Stimulated activated CD8-positive, alpha-beta memory T cell treated with anti-CD3 and anti-CD28 coated beads, Interleukin-15, amount 100 ng/mL, for 4 hours (primary cell): ENCODE data around the gene HP1BP3.
"Not testable (repeated sequence)": the region's sequence is repeated elsewhere in the genome, so short reads cannot be mapped to it uniquely, and the experiment has no call there.

ENCODE experiments used
- DNase-seq, 2 donors: peaks; one replicate each; pipeline ENCODE4 v3.0.0-alpha.2; 2020; ENCODE audit warnings: low read depth in 2 of 2

The HP1BP3 gene, protein sequence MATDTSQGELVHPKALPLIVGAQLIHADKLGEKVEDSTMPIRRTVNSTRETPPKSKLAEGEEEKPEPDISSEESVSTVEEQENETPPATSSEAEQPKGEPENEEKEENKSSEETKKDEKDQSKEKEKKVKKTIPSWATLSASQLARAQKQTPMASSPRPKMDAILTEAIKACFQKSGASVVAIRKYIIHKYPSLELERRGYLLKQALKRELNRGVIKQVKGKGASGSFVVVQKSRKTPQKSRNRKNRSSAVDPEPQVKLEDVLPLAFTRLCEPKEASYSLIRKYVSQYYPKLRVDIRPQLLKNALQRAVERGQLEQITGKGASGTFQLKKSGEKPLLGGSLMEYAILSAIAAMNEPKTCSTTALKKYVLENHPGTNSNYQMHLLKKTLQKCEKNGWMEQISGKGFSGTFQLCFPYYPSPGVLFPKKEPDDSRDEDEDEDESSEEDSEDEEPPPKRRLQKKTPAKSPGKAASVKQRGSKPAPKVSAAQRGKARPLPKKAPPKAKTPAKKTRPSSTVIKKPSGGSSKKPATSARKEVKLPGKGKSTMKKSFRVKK

DNA sequence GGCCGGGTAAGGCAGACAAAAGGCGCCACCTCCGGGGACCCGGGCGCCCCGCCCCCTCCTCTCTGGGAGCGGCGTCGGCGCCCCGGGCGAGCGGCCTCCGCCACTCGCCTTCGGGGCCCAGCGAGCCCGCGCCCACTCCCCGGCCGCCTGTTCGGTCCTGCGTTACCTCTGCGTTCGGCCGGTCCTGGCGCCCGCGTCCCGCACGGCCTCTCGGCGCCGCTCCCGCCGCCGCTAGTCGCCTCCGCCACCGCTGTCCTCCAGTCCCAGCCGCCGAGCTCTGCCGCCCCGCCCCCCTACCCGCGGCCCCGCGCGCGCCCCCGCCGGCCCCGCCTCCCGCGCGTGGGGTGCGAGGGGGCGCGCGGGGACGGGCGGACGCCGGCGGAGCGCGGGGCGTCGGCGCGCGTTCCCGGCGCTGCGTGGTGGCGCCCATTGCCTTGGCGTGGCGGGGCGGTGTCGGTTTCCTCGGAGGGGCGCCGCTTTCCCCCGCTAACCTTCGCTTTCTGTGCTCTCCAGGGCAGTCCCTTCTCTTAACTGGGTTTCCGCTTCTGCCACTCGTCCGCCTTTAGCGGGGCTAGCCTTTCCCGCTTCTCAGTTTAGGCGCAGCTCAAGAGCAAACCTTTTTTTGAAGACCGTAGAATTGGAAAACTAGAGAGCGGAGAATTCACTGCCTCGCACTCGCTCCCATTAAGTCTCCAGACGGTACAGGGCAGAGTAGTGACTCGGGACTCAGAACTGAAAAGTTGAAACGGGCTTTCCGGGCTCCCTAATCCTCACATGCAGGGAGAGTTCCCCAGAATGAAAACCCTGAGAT, at the start of gene HP1BP3:
TSS of gene HP1BP3 (minus strand) at position 279 of the 811 bp plus-strand sequence. CDS start 6,867 bp downstream, outside the sequence.
- peak; percentile 61 to 75 for DNase-seq

DNA sequence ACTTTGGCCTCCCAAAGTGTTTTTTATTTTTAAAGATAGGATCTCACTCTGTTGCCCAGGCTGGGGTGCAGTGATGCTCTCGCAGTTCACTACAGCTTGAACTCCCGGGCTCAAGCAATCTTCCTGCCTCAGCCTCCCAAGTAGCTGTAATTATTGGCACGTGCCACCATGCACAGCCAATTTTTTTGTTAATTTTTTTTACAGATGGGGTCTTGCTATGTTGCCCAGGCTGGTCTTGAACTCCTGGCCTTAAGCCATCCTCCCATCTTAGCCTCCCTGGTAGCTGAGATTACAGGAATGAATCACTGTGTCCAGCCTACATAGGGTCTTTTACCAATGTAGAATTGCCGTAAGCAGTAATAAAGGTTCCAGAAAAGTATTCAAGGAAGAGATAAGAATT, 49.1 kb upstream of the HP1BP3 start:
- DNase-seq: no peak

DNA sequence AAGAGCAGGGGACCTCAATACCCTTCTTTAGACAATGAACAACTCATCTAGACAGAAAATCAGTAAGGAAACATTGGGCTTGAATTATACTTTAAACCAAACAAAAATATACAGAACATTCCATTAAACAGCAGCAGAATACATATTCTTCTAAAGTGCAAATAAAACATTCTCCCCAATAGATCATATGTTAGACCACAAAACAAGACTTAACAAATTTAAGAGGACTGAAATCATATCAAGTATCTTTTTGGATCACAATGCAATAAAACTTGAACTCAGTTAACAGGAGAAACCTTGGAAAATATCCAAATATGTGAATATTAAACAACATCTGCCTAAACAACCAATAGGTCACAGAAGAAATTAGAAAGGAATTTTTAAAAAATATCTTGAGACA, 47.7 kb upstream of the HP1BP3 start:
- DNase-seq: no peak

DNA sequence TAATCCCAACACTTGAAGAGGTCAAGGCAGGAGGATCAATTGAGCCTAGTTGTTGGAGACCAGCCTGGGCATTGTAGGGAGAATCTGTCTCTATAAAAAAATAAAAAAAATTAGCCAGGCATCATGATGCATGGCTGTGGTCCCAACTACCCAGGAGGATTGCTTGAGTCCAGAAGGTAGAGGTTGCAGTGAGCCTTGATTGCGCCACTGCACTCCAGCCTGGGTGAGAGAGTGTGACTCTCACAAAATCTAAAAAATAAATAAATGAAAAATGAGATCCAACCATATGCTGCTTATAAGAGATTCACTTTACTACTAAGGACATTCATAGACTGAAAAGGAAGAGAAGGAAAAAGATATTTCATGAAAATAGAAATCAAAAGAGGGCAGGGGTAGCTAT, 47.1 kb upstream of the HP1BP3 start:
- no peak for DNase-seq

DNA sequence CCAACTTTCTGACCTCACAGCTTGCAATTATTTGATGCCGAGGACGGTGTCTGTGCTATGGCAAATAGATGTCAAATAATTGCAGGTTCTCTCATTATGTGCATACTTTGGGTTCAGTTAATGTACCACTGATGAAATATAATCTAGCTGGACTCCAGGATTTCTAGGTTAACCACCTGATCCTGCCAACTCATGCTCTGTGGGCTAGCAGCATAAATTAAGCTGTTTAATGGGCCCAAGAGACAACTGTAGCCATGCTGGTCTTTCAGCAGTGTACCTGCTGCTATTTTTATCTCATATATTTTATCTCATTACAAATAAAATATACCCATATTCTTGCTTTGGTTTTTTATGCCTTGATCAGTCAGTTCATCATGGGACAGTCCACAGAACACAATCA, 43.3 kb upstream of the HP1BP3 start:
- DNase-seq: no peak

DNA sequence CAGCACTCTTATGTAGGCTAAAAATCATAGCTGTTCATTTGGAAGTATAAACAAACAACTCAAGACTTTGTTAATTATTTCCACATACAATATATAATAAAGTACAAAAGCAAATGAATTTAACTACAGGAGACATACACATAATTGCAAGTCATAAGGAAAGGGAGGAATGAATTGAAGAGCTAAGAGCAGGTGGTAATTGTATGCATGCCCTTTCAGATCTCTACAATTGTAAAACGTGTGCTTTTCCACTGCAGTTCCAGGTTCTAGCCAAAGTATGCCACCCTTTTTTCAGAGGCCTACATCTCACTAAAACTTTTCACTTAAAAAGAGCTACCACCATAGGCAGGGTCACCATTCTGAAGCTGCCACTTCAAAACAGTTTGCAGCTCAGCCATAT, 42.8 kb upstream of the HP1BP3 start:
- no peak for DNase-seq

DNA sequence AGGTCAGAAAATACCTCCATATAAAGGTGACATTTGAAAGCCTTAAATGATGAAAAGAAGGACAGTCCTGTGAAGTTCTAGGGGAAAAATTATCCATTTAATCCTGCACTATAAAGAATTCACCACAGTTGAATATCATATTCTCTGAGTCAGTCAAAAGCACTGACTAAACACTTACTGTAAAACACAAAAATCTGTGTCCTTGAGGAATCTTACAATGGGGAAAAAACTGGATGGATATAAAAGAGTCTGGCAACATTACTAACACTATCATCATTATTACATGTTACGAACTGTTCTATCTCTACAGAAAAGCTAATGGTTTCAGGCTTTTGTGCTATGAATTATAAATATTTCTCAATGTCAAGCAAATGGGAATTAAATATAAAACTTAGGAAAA, 42.4 kb upstream of the HP1BP3 start:
- DNase-seq: no peak

DNA sequence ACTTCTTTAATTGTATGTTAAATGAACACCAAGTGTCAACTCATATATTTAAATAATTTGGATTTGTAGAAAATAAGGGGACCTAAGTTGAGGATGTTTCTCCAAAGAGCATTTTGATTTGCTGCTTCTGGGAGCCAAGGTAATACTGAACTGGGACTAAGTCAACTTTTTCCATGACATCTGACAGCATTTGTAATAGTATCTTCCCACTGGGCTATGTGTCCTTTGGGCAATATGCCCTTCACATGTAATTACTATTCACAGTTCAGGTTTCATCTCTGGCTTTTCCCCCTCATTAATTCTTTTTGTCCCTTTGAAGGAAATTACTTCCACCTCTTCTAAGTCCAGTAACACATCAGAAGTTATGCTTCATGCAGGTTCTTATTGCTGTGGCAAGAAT, 36.7 kb upstream of the HP1BP3 start:
- DNase-seq: no peak

DNA sequence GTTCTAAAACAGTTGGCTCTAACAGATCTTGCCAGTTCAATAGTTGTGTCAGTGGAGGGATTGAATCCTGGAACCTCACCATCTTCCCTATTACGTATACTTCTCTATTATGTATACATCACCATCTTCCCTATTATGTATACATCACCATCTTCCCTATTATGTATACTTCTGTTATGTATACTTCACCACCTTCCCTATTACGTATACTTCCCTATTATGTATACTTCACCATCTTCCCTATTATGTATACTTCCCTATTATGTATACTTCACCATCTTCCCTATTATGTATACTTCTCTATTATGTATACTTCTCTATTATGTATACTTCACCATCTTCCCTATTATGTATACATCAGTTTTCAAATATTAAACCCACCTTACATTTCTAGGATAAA, 34.4 kb upstream of the HP1BP3 start:
- no peak for DNase-seq

DNA sequence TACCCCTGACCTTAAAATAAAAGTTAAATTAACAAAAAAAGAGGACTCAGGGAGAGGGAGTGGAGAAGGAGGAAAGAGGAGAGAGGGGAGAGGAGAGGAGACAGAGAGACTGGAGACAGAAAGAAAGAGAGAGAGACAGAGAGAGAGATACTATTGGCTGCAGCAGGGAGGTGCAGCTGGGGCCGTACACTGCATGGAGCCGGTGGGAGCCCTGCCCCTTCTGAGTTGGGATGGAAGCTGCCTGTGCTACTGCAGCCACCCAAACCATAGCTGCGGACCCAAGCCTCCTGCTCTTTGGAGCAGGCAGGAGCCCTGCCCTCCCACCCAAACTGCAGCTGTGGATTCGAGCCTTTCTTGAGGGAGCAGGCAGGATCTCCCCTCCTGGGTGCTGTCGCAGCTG, 32.7 kb upstream of the HP1BP3 start:
- DNase-seq: no peak

DNA sequence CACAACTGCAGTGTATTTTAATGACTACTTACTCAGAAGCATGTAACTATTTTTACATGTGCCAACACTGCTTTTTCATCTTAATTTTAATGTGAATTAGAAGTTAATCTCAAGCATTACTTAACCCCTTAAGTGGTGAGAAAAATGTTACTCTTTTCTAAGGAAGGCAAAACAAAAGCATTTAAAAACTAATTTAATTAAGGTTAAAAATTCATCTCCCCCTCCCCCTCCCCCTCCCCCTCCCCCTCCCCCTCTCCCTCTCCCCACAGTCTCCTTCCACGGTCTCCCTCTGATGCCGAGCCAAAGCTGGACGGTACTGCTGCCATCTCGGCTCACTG, 27.4 kb upstream of the HP1BP3 start:
- DNase-seq: no peak

DNA sequence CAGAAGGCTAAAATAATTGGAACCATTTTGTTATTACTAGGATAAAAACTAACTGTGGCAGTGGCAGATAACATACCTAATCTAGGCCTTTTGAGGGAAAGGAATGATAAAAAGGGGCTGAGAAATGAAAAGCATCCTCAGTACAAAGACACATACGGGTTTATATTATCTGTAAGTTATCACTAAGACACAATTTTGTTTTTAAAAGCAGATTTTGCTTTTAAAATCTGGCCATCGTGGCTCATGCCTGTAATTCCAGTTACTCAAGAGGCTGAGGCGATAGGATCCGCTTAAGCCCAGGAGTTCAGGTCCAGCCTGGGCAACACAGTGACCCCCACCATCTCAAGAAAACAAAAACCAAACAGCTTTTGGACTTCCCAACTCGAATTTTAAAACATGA, 24.8 kb upstream of the HP1BP3 start:
- no peak for DNase-seq

DNA sequence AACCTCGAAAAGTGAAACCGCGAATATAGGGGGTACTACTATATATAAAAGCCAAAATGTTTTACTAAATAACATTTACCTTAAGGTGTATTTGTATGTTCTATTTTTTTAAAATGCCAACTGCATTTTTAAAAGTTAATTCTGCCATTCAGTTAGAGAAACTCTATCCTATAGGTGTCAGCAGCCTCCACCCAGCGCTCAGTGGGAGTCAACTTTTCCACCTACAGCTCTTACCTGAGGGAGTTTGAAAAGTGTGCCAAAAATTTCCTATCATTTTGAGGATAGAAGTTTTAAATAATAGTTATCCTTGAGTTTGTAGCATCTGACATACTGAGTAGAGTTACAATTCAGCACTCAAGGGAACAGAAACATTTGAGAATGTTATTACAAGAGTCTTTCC, 6.1 kb upstream of the HP1BP3 start:
- no peak for DNase-seq

DNA sequence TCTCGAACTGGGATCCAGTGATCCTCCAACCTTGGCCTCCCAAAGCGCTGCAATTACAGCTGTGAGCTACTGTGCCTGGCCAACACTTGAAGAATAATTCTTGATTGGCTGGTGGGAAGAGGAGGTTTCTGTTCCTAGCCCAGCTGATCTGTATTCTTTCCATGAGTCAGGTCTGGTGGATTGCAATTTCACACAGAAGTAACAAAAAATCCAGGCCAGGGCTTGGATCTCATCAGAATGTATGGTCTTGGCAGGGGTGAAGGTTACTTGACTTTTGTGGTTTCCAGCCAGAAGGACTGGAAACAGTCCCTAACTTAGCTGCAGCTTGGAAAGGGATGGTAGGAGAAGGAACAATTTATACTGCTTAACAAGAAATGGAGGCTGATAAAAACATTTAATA, 5.1 kb upstream of the HP1BP3 start:
- no peak for DNase-seq

DNA sequence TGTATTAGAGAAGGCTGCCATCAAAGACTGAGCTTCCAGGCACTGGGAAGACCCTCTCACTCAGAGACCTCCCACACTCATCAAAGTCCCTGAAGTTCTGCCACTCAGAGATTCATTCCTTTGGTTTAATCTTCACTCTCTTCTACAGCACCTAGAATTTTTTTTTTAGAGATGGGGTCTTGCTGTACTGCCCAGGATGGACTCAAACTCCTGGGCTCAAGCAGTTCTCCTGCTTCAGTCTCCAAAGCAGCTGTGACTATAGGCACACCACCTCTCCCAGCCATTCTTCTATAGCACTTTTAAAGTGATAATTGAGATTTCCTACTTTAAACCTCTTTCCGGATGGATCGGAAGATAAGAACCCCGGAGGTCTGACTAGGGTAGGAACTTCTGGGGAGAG, 3.7 kb upstream of the HP1BP3 start:
- DNase-seq: no peak

DNA sequence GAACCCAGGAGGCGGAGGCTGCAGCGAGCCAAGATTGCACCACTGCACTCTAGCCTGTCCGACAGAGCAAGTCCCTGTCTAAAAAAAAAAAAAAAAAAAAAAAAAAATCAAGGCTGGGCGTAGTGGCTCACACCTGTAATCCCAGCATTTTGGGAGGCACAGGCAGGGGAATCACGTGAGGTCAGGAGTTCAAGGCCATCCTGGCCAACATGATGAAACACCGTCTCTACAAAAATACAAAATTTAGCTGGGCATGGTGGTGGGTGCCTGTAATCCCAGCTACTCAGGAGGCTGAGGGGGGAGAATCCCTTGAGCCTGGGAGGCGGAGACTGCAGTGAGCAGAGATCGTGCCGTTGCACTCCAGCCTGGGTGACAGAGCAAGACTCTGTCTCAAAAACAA, 2.5 kb upstream of the HP1BP3 start:
- not testable (repeated sequence) for DNase-seq

DNA sequence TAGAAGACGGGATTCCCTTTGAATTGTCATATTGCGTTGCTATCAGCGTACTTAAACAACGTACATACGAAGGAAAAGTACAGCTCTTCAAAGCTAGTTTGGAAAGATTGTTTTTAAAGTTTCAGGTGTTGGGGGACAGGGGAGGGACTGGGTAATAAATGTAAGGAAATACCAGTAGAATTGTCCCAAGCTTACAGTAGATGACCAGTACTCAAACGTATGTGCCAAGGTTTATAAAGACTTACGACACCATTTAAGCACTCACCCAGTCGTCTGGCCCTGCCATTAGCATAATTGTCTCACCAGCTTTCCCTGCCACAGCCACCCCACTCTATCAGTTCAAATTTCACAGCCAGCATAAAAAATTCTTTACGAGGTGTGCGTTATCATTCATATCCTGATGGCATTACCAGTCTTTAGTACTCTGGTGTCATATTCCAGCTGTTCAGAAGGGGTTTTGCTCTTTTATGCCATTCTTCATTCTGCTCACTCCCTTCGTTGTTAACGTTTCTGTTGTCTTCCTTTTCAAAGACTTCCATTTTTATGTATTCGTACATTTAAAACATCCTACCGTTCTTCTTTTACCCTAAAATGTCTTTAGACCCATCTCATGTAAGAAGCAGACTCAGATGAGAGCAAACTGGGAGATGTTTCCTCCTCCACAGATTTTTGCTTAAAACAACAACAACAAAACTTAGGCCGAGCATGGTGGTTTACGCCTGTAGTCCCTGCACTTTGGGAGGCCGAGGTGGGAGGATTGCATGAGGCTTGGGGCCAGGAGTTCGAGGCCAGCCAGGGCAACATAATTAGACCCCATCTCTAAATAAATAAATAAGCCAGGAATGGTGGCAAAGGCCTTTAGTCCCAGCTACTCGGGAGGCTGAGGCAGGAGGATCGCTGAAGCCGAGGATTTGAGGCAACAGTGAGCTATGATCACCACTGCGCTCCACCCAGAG, 1.0 kb upstream of the HP1BP3 start:
- no peak for DNase-seq

DNA sequence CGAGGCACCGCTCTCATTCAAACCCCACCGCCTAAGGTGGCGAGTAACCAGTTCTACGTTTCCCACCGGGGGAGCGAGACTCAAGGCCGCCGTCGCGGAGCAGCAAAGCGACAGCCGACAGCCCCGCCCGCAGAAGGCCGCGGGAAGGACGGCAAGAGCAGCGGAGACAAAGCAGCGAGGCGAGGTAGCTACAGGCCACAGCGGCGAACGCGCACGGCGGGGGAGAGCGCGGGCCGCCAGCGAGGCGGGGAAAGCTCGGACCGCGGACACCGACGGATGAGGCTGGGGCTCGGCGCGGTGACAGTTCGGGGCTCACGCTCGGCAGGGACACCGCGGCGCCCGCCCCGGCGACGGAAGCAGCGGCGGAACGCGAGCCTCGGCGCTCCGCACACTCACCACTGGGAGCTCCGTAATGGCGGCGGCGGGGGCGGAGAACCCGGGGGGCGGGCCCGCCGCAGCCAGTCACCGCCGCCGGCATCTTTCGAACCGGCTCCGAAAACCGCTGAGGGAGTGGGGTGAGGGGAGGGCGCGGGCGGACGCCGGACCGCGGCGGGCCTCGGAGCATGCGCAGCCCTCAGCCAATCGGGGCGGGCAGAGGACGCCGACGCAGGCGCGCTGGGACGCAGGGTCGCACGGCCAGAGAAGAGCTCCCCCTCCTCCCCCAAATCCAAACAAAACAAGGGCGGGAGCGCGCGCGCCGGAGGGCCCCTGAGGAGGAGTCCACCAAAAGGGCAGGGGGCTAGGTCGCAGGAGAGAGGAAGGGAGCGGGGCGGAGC, 666 bp downstream of the HP1BP3 start:
- DNase-seq: peak; percentile 89 to 95

DNA sequence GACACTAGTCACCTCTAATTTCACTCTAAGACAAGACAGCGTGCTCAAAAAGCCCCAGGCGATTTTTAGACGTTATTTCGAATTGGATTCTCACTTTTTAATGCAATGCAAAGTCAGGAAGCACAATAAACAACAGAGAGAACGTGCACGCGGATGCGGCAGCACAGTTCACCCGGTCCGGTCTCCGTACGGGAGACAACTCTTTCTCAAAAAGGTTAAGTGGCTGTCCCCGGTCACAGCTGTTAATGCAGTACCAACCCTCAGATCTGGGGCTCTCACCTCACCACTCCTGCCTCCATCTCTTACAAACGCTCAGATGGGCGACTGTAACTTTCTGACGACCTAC, 1.2 kb downstream of the HP1BP3 start:
- peak in 1 of 2 donors; percentile 3 for DNase-seq

DNA sequence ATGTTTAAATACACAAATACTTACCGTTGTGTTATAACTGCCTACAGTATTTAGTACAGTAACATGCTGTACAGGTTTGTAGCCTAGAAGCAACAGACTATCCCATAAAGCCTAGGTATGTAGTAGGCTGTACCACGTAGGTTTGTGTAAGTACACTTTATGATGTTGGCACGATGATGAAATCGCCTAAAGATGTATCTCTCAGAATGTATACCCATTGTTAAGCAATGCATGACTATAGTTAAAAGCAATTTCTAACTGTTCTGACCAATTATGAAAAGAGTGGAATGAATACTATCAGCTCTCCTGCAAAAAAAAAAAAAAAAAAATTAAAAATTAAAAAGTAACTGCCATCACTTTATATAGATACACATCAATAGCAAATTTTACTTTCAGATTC, 11.4 kb downstream of the HP1BP3 start:
- no peak for DNase-seq

DNA sequence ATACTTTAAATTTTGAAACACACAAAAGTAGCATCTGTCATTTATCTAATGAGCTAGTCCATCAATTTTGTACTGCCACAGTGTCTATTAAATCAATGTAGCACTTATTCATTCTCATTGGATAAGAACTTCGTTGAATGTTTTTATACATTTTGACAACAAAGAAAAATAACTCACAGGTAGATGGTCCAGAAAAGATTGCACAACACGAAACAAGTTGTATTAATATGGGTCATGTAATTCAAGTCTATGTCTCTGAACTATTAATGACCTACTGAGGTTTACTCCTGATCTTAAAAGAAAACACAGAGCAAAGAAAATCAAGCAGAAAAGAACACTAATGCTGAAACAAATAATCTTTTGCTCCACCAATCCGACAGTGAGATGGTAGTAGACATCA, 15.3 kb downstream of the HP1BP3 start:
- no peak for DNase-seq
